Measurements from ENCODE around the gene FGFR2.

- TF ChIP-seq POLR2A (IDR thresholded peaks at IDR 0.05) (no peak), CTCF (IDR thresholded peaks at IDR 0.05) (no peak)
Observed at GRCh38 chr10:121647401-121647800, 49.2 kb upstream of the FGFR2 start.

All from thyroid gland (tissue), 4 donors.